CD8-positive, alpha-beta memory T cell (primary cell): ENCODE data around the gene HBS1L. TPM values are rescaled to one million over a fixed set of nuclear protein-coding genes. Genes with fewer than 3 reads are reported as not detected.
"Not testable (repeated sequence)": the region's sequence is repeated elsewhere in the genome, so short reads cannot be mapped to it uniquely, and the experiment has no call there.

Source experiments
- CTCF ChIA-PET: fragments of 350-600 bp; sonication (Branson Sonifier 250); formaldehyde crosslinking; loops from one replicate; lab custom pipeline; 2021; ENCODE audit warnings: antibody characterized with exemption; lab: Charles Lee
- POLR2A ChIA-PET: fragments of 350-600 bp; sonication (Branson Sonifier 250); formaldehyde crosslinking; loops from one replicate; lab custom pipeline; 2021; ENCODE audit warnings: antibody characterized with exemption; lab: Charles Lee
- DNase-seq, 5 donors: peaks; one replicate each; pipeline versions ENCODE4 v3.0.0 to v3.0.0-alpha.2; 2020 to 2022; ENCODE audit warnings: mixed read lengths in 1 of 5
- H3K27ac ChIP-seq: one replicate; pipeline ENCODE4 v1.7.0; 2013; ENCODE audit warnings: low read depth, mild to moderate bottlenecking, low read length, moderate library complexity
- H3K27me3 ChIP-seq: 2 replicates; pipeline ENCODE4 v1.7.0; 2013; ENCODE audit warnings: low read length, mild to moderate bottlenecking; ENCODE audit not compliant: insufficient read depth, poor library complexity, severe bottlenecking
- H3K36me3 ChIP-seq: 2 replicates; pipeline ENCODE4 v1.7.0; 2013; ENCODE audit warnings: mild to moderate bottlenecking, low read length, moderate library complexity; ENCODE audit not compliant: insufficient read depth
- H3K4me1 ChIP-seq: 2 replicates; pipeline ENCODE4 v1.7.0; 2013; ENCODE audit warnings: mild to moderate bottlenecking, low read length, moderate library complexity; ENCODE audit not compliant: insufficient read depth
- H3K4me3 ChIP-seq: 2 replicates; pipeline ENCODE4 v1.7.0; 2013; ENCODE audit warnings: mild to moderate bottlenecking, low read length
- H3K9me3 ChIP-seq: 2 replicates; pipeline ENCODE4 v1.7.0; 2013; ENCODE audit warnings: mild to moderate bottlenecking, low read length
- H3K27ac Mint-ChIP-seq, 8 donors: one replicate each; pipeline ENCODE4 v1.8.0; 2020 to 2021; ENCODE audit warnings: mixed read lengths in 8 of 8, mild to moderate bottlenecking in 6 of 8, inconsistent platforms in 3 of 8, moderate library complexity in 3 of 8
- H3K27me3 Mint-ChIP-seq, 2 donors: one replicate each; pipeline ENCODE4 v1.8.0; 2020 to 2021; ENCODE audit warnings: mixed read lengths in 2 of 2, mild to moderate bottlenecking in 1 of 2, moderate library complexity in 1 of 2
- H3K36me3 Mint-ChIP-seq, 3 donors: one replicate each; pipeline ENCODE4 v1.8.0; 2020 to 2021; ENCODE audit warnings: mixed read lengths in 3 of 3, inconsistent platforms in 1 of 3, mild to moderate bottlenecking in 1 of 3
- H3K4me1 Mint-ChIP-seq, 3 donors: one replicate each; pipeline ENCODE4 v1.8.0; 2020 to 2021; ENCODE audit warnings: mixed read lengths in 3 of 3, inconsistent platforms in 1 of 3, mild to moderate bottlenecking in 1 of 3
- H3K4me3 Mint-ChIP-seq, 7 donors: one replicate each; pipeline ENCODE4 v1.8.0; 2020 to 2021; ENCODE audit warnings: mixed read lengths in 7 of 7, mild to moderate bottlenecking in 6 of 7, moderate library complexity in 4 of 7, inconsistent platforms in 2 of 7
- H3K9me3 Mint-ChIP-seq, 5 donors: one replicate each; pipeline ENCODE4 v1.8.0; 2020 to 2022; ENCODE audit warnings: mixed read lengths in 5 of 5, mild to moderate bottlenecking in 3 of 5, moderate library complexity in 2 of 5, inconsistent platforms in 1 of 5
- polyA plus RNA-seq: library from polyadenylated mRNA; unstranded; fragments of 300-500 nt; fragmentation: Illumina TruSeq; gene quantifications from one replicate; pipeline ENCODE4 v1.2.3, GENCODE V29; 2021
- total RNA-seq, 2 experiments: library from RNA; stranded (reverse); gene quantifications; one replicate each; pipeline ENCODE4 v1.2.3, GENCODE V29; 2021

Gene HBS1L
- total and polyA plus RNA-seq, 3 experiments from 2014 or later = 45.6 to 147 (median 145) TPM

- H3K9me3 ChIP-seq = no peaks in the 10 kb centered on the region
- H3K36me3 Mint-ChIP-seq = no peaks in the 10 kb centered on the region
- no peaks in the 10 kb centered on the region for H3K27me3 ChIP-seq
- H3K4me3 Mint-ChIP-seq = no peak overlapping the region
- no peaks in the 10 kb centered on the region for H3K9me3 Mint-ChIP-seq
- no peak for DNase-seq
- CTCF ChIA-PET = no interaction called here
- peaks cover 3 to 7% of the 10 kb centered on the region in 2 donors for H3K27me3 Mint-ChIP-seq
- H3K27ac ChIP-seq = no peak overlapping the region
- H3K4me1 ChIP-seq = no peaks in the 10 kb centered on the region
- POLR2A ChIA-PET = no interaction called here
- no peaks in the 10 kb centered on the region for H3K4me1 Mint-ChIP-seq
- no peak overlapping the region for H3K27ac Mint-ChIP-seq
- no peak overlapping the region for H3K4me3 ChIP-seq
- H3K36me3 ChIP-seq = no peaks in the 10 kb centered on the region
Observed at GRCh38 chr6:135063926-135064325, 9.3 kb upstream of the HBS1L start.

GRCh38 chr6:135062735-135063134 lies 8.1 kb upstream of the HBS1L start:
- no peaks in the 10 kb centered on the region for H3K27me3 ChIP-seq
- peaks cover 3 to 12% of the 10 kb centered on the region in 2 donors for H3K27me3 Mint-ChIP-seq
- no peak overlapping the region for H3K4me3 ChIP-seq
- H3K4me1 ChIP-seq = no peaks in the 10 kb centered on the region
- ChIA-PET CTCF (interaction anchor here (0.7 to 1.0 kb wide), 3 partner anchors 16 to 100 kb away, joined by 3 to 4 read pairs (median 3); no protein-coding TSS in a partner anchor), POLR2A (interaction anchor here (0.5 to 1.1 kb wide), 4 partner anchors 12 to 120 kb away, joined by 3 to 4 read pairs (median 3); no protein-coding TSS in a partner anchor)
- no peaks in the 10 kb centered on the region for H3K4me1 Mint-ChIP-seq
- H3K27ac ChIP-seq = no peak overlapping the region
- no peak for DNase-seq
- H3K4me3 Mint-ChIP-seq = no peak overlapping the region
- no peaks in the 10 kb centered on the region for H3K9me3 Mint-ChIP-seq
- H3K36me3 ChIP-seq = no peaks in the 10 kb centered on the region
- no peaks in the 10 kb centered on the region for H3K36me3 Mint-ChIP-seq
- peak overlapping the region in 1 of 8 donors; percentile 10 for H3K27ac Mint-ChIP-seq
- no peaks in the 10 kb centered on the region for H3K9me3 ChIP-seq

GRCh38 chr6:135060076-135060475 lies 5.5 kb upstream of the HBS1L start:
- no peaks in the 10 kb centered on the region for H3K27me3 ChIP-seq
- Mint-ChIP-seq H3K27ac (no peak overlapping the region), H3K36me3 (no peaks in the 10 kb centered on the region), H3K9me3 (no peaks in the 10 kb centered on the region), H3K27me3 (peaks cover 3 to 12% of the 10 kb centered on the region in 2 donors), H3K4me1 (peaks cover 4 to 6% (median 6%) of the 10 kb centered on the region in 3 donors), H3K4me3 (no peak overlapping the region)
- H3K27ac ChIP-seq = no peak overlapping the region
- DNase-seq = no peak
- ChIA-PET POLR2A (no interaction called here), CTCF (interaction anchor here (1.0 kb wide), 1 partner anchor 124 kb away, joined by 3 read pairs; no protein-coding TSS in a partner anchor)
- no peaks in the 10 kb centered on the region for H3K9me3 ChIP-seq
- H3K4me3 ChIP-seq = no peak overlapping the region
- no peaks in the 10 kb centered on the region for H3K36me3 ChIP-seq
- H3K4me1 ChIP-seq = peaks cover 10% of the 10 kb centered on the region

GRCh38 chr6:135058299-135058698 lies 3.7 kb upstream of the HBS1L start:
- H3K9me3 Mint-ChIP-seq, H3K27ac Mint-ChIP-seq, POLR2A ChIA-PET, H3K9me3 ChIP-seq, H3K4me3 Mint-ChIP-seq, CTCF ChIA-PET, H3K27ac ChIP-seq, DNase-seq, H3K36me3 ChIP-seq, H3K27me3 ChIP-seq, H3K4me3 ChIP-seq, H3K36me3 Mint-ChIP-seq: not testable (repeated sequence)
- H3K4me1 ChIP-seq = peaks cover 22% of the 10 kb centered on the region
- Mint-ChIP-seq H3K4me1 (peaks cover 21 to 24% (median 22%) of the 10 kb centered on the region in 3 donors), H3K27me3 (peaks cover 0 to 12% of the 10 kb centered on the region in 2 donors)

GRCh38 chr6:135056632-135057031 lies 2.0 kb upstream of the HBS1L start:
- no peaks in the 10 kb centered on the region for H3K27me3 ChIP-seq
- DNase-seq = no peak
- no peak overlapping the region for H3K27ac ChIP-seq
- H3K36me3 ChIP-seq = no peaks in the 10 kb centered on the region
- peaks cover 0 to 14% (median 0%) of the 10 kb centered on the region in 3 donors for H3K36me3 Mint-ChIP-seq
- peaks cover 1 to 8% of the 10 kb centered on the region in 2 donors for H3K27me3 Mint-ChIP-seq
- ChIA-PET POLR2A (no interaction called here), CTCF (interaction anchor here (1.4 kb wide), 1 partner anchor 33 kb away, joined by 4 read pairs; no protein-coding TSS in a partner anchor)
- no peak overlapping the region for H3K4me3 ChIP-seq
- H3K4me3 Mint-ChIP-seq = peak overlapping the region in 1 of 7 donors; percentile 8
- no peaks in the 10 kb centered on the region for H3K9me3 ChIP-seq
- peaks cover 38% of the 10 kb centered on the region for H3K4me1 ChIP-seq
- H3K4me1 Mint-ChIP-seq = peaks cover 33 to 41% (median 39%) of the 10 kb centered on the region in 3 donors
- H3K9me3 Mint-ChIP-seq = no peaks in the 10 kb centered on the region
- H3K27ac Mint-ChIP-seq = no peak overlapping the region

GRCh38 chr6:135054226-135054568 lies 425 bp downstream of the HBS1L start:
- no peaks in the 10 kb centered on the region for H3K9me3 ChIP-seq
- no peaks in the 10 kb centered on the region for H3K27me3 ChIP-seq
- ChIA-PET POLR2A (interaction anchor here (0.8 to 1.8 kb wide), 8 partner anchors 10 to 1236 kb away, joined by 3 to 7 read pairs (median 6); partner anchors contain the start of genes BCLAF1 and MYB), CTCF (interaction anchor here (0.9 to 2.1 kb wide), 5 partner anchors 8 to 386 kb away, joined by 3 to 10 read pairs (median 3); no protein-coding TSS in a partner anchor)
- Mint-ChIP-seq H3K9me3 (no peaks in the 10 kb centered on the region), H3K36me3 (peaks cover 0 to 24% (median 4%) of the 10 kb centered on the region in 3 donors), H3K4me3 (peak overlapping the region; percentile 97 to 100 (median 99)), H3K27ac (peak overlapping the region; percentile 98 to 99 (median 99)), H3K4me1 (peaks cover 38 to 49% (median 48%) of the 10 kb centered on the region in 3 donors), H3K27me3 (peaks cover 1 to 7% of the 10 kb centered on the region in 2 donors)
- peak overlapping the region; percentile 91 for H3K27ac ChIP-seq
- peak overlapping the region; percentile 93 for H3K4me3 ChIP-seq
- peaks cover 6% of the 10 kb centered on the region for H3K36me3 ChIP-seq
- no peak for DNase-seq
- H3K4me1 ChIP-seq = peaks cover 44% of the 10 kb centered on the region

- DNase-seq = no peak
- H3K4me3 ChIP-seq = peak overlapping the region; percentile 93
- peaks cover 43 to 57% (median 55%) of the 10 kb centered on the region in 3 donors for H3K4me1 Mint-ChIP-seq
Observed at GRCh38 chr6:135053406-135053805, 1.2 kb downstream of the HBS1L start.

GRCh38 chr6:135052939-135053338 lies 1.7 kb downstream of the HBS1L start:
- CTCF ChIA-PET = no interaction called here
- Mint-ChIP-seq H3K27me3 (peaks cover 1 to 2% of the 10 kb centered on the region in 2 donors), H3K4me1 (peaks cover 48 to 62% (median 59%) of the 10 kb centered on the region in 3 donors), H3K27ac (peak overlapping the region; percentile 6 to 99 (median 98)), H3K9me3 (no peaks in the 10 kb centered on the region), H3K4me3 (peak overlapping the region; percentile 16 to 100 (median 98)), H3K36me3 (peaks cover 5 to 37% (median 8%) of the 10 kb centered on the region in 3 donors)
- POLR2A ChIA-PET = interaction anchor here (0.7 kb wide), 1 partner anchor 42 kb away, joined by 5 read pairs; no protein-coding TSS in a partner anchor
- no peaks in the 10 kb centered on the region for H3K9me3 ChIP-seq
- H3K27ac ChIP-seq = peak overlapping the region; percentile 91
- H3K4me3 ChIP-seq = no peak overlapping the region
- no peaks in the 10 kb centered on the region for H3K27me3 ChIP-seq
- peaks cover 49% of the 10 kb centered on the region for H3K4me1 ChIP-seq
- DNase-seq = no peak
- peaks cover 11% of the 10 kb centered on the region for H3K36me3 ChIP-seq

More at GRCh38 chr6:135053406-135053805, 1.2 kb downstream of the HBS1L start:
- no peaks in the 10 kb centered on the region for H3K9me3 Mint-ChIP-seq
- H3K27me3 ChIP-seq = no peaks in the 10 kb centered on the region
- peaks cover 5 to 32% (median 8%) of the 10 kb centered on the region in 3 donors for H3K36me3 Mint-ChIP-seq
- H3K4me3 Mint-ChIP-seq = peak overlapping the region; percentile 97 to 100 (median 99)
- H3K27ac ChIP-seq = peak overlapping the region; percentile 91
- H3K27me3 Mint-ChIP-seq = peaks cover 1 to 5% of the 10 kb centered on the region in 2 donors
- CTCF ChIA-PET = interaction anchor here (1.0 to 2.1 kb wide), 2 partner anchors 7 to 92 kb away, joined by 3 to 5 read pairs; no protein-coding TSS in a partner anchor
- H3K36me3 ChIP-seq = peaks cover 11% of the 10 kb centered on the region
- H3K27ac Mint-ChIP-seq = peak overlapping the region; percentile 98 to 99 (median 99)
- POLR2A ChIA-PET = interaction anchor here (1.8 kb wide), 2 partner anchors 50 to 1237 kb away, joined by 7 read pairs; partner anchors contain the start of gene BCLAF1
- no peaks in the 10 kb centered on the region for H3K9me3 ChIP-seq
- peaks cover 44% of the 10 kb centered on the region for H3K4me1 ChIP-seq
